Sigmoid colon (tissue), 7 donors: ENCODE results near the gene LMBR1. TPM values are rescaled to one million over a fixed set of nuclear protein-coding genes. Genes with fewer than 3 reads are reported as not detected.

Experiments
- DNase-seq: peaks from one replicate; pipeline ENCODE4 v3.0.0-alpha.2; 2019
- H3K27ac ChIP-seq, 4 donors: fragments of 200-600 bp; sonication (generic); one replicate each; pipeline ENCODE4 v1.5.1; 2016 to 2019; ENCODE audit warnings: mild to moderate bottlenecking in 1 of 4
- H3K27me3 ChIP-seq, 3 donors: fragments of 200-600 bp; sonication (generic); one replicate each; pipeline ENCODE4 v1.5.1; 2019; ENCODE audit warnings: mild to moderate bottlenecking in 1 of 3
- H3K36me3 ChIP-seq, 4 donors: fragments of 200-600 bp; sonication (generic); one replicate each; pipeline ENCODE4 v1.5.1; 2016 to 2019
- H3K4me1 ChIP-seq, 4 donors: fragments of 200-600 bp; sonication (generic); one replicate each; pipeline ENCODE4 v1.5.1; 2017 to 2019
- H3K4me3 ChIP-seq, 4 donors: fragments of 200-600 bp; sonication (generic); one replicate each; pipeline ENCODE4 v1.5.1; 2017 to 2019; ENCODE audit warnings: mild to moderate bottlenecking in 2 of 4, moderate library complexity in 1 of 4
- H3K9me3 ChIP-seq, 4 donors: fragments of 200-600 bp in 3 of 4; sonication (generic) in 3 of 4; one replicate each; pipeline versions ENCODE4 v1.5.1 to v1.6.1; 2013 to 2019
- CTCF ChIP-seq, 4 experiments: fragments of 450-650 bp in 3 of 4; fragments of 200-600 bp in 1 of 4; IDR thresholded peaks; one replicate each; pipeline ENCODE4 v1.5.1; 2016 to 2019; ENCODE audit warnings: antibody characterized with exemption in 4 of 4, mild to moderate bottlenecking in 3 of 4, moderate library complexity in 2 of 4
- EP300 ChIP-seq, 4 donors: sonication (generic); formaldehyde crosslinking; IDR thresholded peaks; one replicate each; pipeline ENCODE4 v1.6.1; 2017; ENCODE audit warnings: antibody characterized with exemption in 4 of 4
- POLR2A ChIP-seq, 2 donors: fragments of 450-650 bp; IDR thresholded peaks; one replicate each; pipeline ENCODE4 v1.6.1; 2016; ENCODE audit warnings: antibody characterized with exemption in 2 of 2, mild to moderate bottlenecking in 2 of 2, moderate library complexity in 2 of 2
- POLR2AphosphoS5 ChIP-seq, 4 donors: sonication (generic); formaldehyde crosslinking; IDR thresholded peaks; one replicate each; pipeline ENCODE4 v1.6.1; 2017; ENCODE audit warnings: antibody characterized with exemption in 4 of 4
- WGBS, 2 donors: extraction: QIAGEN DNeasy Blood & Tissue Kit; methylation state at CpG; one replicate each; pipeline ENCODE4 v1.1.7; 2013; 5-methylcytosine and 5-hydroxymethylcytosine counted together
- intact Hi-C: fragments of 100-400 bp; cut with DNase I; formaldehyde crosslinking; loops from one replicate; pipeline ENCODE4 v1.15.1; 2023
- polyA plus RNA-seq, 3 donors: library from polyadenylated mRNA; stranded (reverse); fragments of 200-250 nt; gene quantifications; one replicate each; pipeline ENCODE4 v1.2.3, GENCODE V29; 2013
- total RNA-seq, 4 donors: library from RNA; depleted of rRNA; stranded (reverse); fragments of >200 nt; gene quantifications; one replicate each; pipeline ENCODE4 v1.1.0, GENCODE V29; 2016
- donor health status: healthy with polysubstance abuse.
- donor health status: Bipolar disorder and iron deficiency.
- donor health status: healthy.

Gene LMBR1
- total and polyA plus RNA-seq, 7 donors, result 2.5 to 60.9 (median 43.9) TPM

GRCh38 chr7:156751319-156751718 lies 141.7 kb downstream of the LMBR1 start:
- H3K36me3 ChIP-seq, result peaks cover 0 to 7% (median 0%) of the 10 kb centered on the region in 4 donors
- intact Hi-C loops, result no loop called here
- H3K9me3 ChIP-seq, result no peaks in the 10 kb centered on the region
- no peak for DNase-seq
- 76 to 90% methylated on average over 3 of the region's 3 CpGs for WGBS, 2 donors
- H3K4me1 ChIP-seq, result no peaks in the 10 kb centered on the region
- H3K27me3 ChIP-seq, result no peaks in the 10 kb centered on the region
- H3K27ac ChIP-seq, result no peak overlapping the region
- no peak overlapping the region for H3K4me3 ChIP-seq
- TF ChIP-seq POLR2AphosphoS5 (IDR thresholded peaks at IDR 0.05) (no peak), CTCF (IDR thresholded peaks at IDR 0.05) (no peak), POLR2A (IDR thresholded peaks at IDR 0.05) (no peak), EP300 (IDR thresholded peaks at IDR 0.05) (no peak)

- Histone ChIP-seq H3K36me3 (no peaks in the 10 kb centered on the region), H3K9me3 (no peaks in the 10 kb centered on the region), H3K27me3 (no peaks in the 10 kb centered on the region), H3K27ac (no peak overlapping the region), H3K4me3 (no peak overlapping the region), H3K4me1 (no peaks in the 10 kb centered on the region)
- DNase-seq, result no peak
- intact Hi-C loops, result no loop called here
- no peak for TF ChIP-seq CTCF (IDR thresholded peaks at IDR 0.05)
- no peak for TF ChIP-seq POLR2A (IDR thresholded peaks at IDR 0.05)
- TF ChIP-seq EP300 (IDR thresholded peaks at IDR 0.05), result no peak
- TF ChIP-seq POLR2AphosphoS5 (IDR thresholded peaks at IDR 0.05), result no peak
- WGBS, 2 donors, result 87 to 96% methylated on average over 1 of the region's 1 CpG
These were observed 145.3 kb downstream of the LMBR1 start for GRCh38 chr7:156747718-156748117.

DNA sequence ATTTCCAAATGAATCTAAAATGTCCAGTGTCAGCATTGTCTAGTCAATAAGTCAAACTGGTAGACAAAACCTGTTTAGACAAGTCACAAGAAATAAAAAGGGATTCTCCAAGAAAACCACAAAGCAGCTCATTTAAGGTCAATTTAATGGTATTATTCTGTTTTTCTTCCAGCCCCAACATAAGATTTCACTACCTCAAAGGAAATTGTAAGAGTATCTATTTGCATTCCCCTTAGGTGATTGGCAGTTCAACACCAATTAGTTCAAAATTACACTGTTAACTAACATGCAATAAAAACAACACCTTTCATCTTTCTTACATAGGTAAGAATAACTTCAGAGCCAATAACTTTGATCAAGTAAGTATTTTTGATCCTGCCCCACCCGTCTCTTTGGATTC lies 146.1 kb downstream of the LMBR1 start:
- Histone ChIP-seq H3K9me3 (no peaks in the 10 kb centered on the region), H3K4me3 (no peak overlapping the region), H3K4me1 (no peaks in the 10 kb centered on the region), H3K27ac (no peak overlapping the region), H3K36me3 (no peaks in the 10 kb centered on the region), H3K27me3 (no peaks in the 10 kb centered on the region)
- DNase-seq, result no peak
- no peak for TF ChIP-seq POLR2A (IDR thresholded peaks at IDR 0.05)
- intact Hi-C loops, result no loop called here
- 89 to 94% methylated on average over 1 of the region's 1 CpG for WGBS, 2 donors

- H3K27ac ChIP-seq, result no peak overlapping the region
- WGBS, 2 donors, result 93 to 94% methylated on average over 5 of the region's 5 CpGs
- TF ChIP-seq EP300 (IDR thresholded peaks at IDR 0.05), result no peak
- no peak for TF ChIP-seq CTCF (IDR thresholded peaks at IDR 0.05)
- TF ChIP-seq POLR2A (IDR thresholded peaks at IDR 0.05), result no peak
- H3K36me3 ChIP-seq, result peaks cover 0 to 15% (median under 1%) of the 10 kb centered on the region in 4 donors
- H3K4me1 ChIP-seq, result no peaks in the 10 kb centered on the region
- no peaks in the 10 kb centered on the region for H3K9me3 ChIP-seq
- H3K4me3 ChIP-seq, result no peak overlapping the region
- intact Hi-C loops, result loop anchor here (10.0 kb wide), 1 partner anchor 65 kb away; no protein-coding TSS in a partner anchor
- no peaks in the 10 kb centered on the region for H3K27me3 ChIP-seq
- DNase-seq, result no peak
These were observed 153.4 kb downstream of the LMBR1 start for GRCh38 chr7:156739596-156739995.

GRCh38 chr7:156735851-156736250 lies 157.1 kb downstream of the LMBR1 start:
- Histone ChIP-seq H3K36me3 (peaks cover 0 to 42% (median 2%) of the 10 kb centered on the region in 4 donors), H3K27ac (no peak overlapping the region), H3K27me3 (no peaks in the 10 kb centered on the region), H3K4me3 (no peak overlapping the region), H3K4me1 (no peaks in the 10 kb centered on the region), H3K9me3 (no peaks in the 10 kb centered on the region)
- no peak for TF ChIP-seq CTCF (IDR thresholded peaks at IDR 0.05)
- no peak for TF ChIP-seq EP300 (IDR thresholded peaks at IDR 0.05)
- no peak for TF ChIP-seq POLR2AphosphoS5 (IDR thresholded peaks at IDR 0.05)
- intact Hi-C loops, result loop anchor here (10.0 kb wide), 1 partner anchor 61 kb away; no protein-coding TSS in a partner anchor
- DNase-seq, result no peak
- 90 to 95% methylated on average over 7 of the region's 7 CpGs for WGBS, 2 donors
